HG03439 (cell line): Measurements from ENCODE around the gene ITGA2B.
"Not testable (repeated sequence)": the region's sequence is repeated elsewhere in the genome, so short reads cannot be mapped to it uniquely, and the experiment has no call there.

Experiments used
- ATAC-seq: cut with Tn5 transposase; IDR thresholded peaks from one replicate; pipeline ENCODE4 v1.9.1; 2021; ENCODE audit warnings: mild to moderate bottlenecking, moderate library complexity; ENCODE audit not compliant: unreplicated experiment

The ITGA2B gene

GRCh38 chr17:44333371-44333770, 56.1 kb downstream of the ITGA2B start:
- ATAC-seq, result no peak

- no peak for ATAC-seq
Measured at GRCh38 chr17:44331249-44331760, 58.1 kb downstream of the ITGA2B start.

GRCh38 chr17:44330263-44330662, 59.2 kb downstream of the ITGA2B start:
- ATAC-seq, result not testable (repeated sequence)

- not testable (repeated sequence) for ATAC-seq
Measured at GRCh38 chr17:44329516-44329915, 59.9 kb downstream of the ITGA2B start.

- no peak for ATAC-seq
Measured at GRCh38 chr17:44327715-44328449, 61.6 kb downstream of the ITGA2B start.

- peak; percentile 39 for ATAC-seq
Measured at GRCh38 chr17:44326861-44327444, 62.5 kb downstream of the ITGA2B start.

GRCh38 chr17:44324571-44325275, 64.7 kb downstream of the ITGA2B start, which contains the start of gene SLC25A39:
SLC25A39 (minus strand) TSS chr17:44324823; CDS start chr17:44323562, 1,261 bp downstream.
- ATAC-seq, result peak; percentile 69

- peak; percentile 2 for ATAC-seq
Measured at GRCh38 chr17:44324092-44324570, 65.3 kb downstream of the ITGA2B start.

GRCh38 chr17:44323359-44324091, 65.9 kb downstream of the ITGA2B start:
- ATAC-seq, result no peak

GRCh38 chr17:44322236-44322895, 67.1 kb downstream of the ITGA2B start:
- ATAC-seq, result no peak
